Fibroblast of lung (primary cell): ENCODE data around the gene IMMP2L. TPM values are rescaled to one million over a fixed set of nuclear protein-coding genes. Genes with fewer than 3 reads are reported as not detected.

Experiments used
- DNase-seq, 2 donors: peaks; one replicate each; pipeline versions ENCODE4 v3.0.0 to v3.0.0-alpha.2; 2010; ENCODE audit warnings: low read depth in 2 of 2
- H2AFZ ChIP-seq: 2 replicates; pipeline ENCODE4 v1.5.1; 2012; ENCODE audit warnings: low read length, control low read depth, inconsistent platforms
- H3K27ac ChIP-seq: 2 replicates; pipeline ENCODE4 v1.5.1; 2011; ENCODE audit warnings: low read length, control low read depth; ENCODE audit not compliant: insufficient read depth
- H3K27me3 ChIP-seq: 2 replicates; pipeline ENCODE4 v1.5.1; 2011; ENCODE audit warnings: mild to moderate bottlenecking, low read length; ENCODE audit not compliant: control insufficient read depth, insufficient read depth
- H3K36me3 ChIP-seq: 2 replicates; pipeline ENCODE4 v1.5.1; 2011; ENCODE audit warnings: low read length; ENCODE audit not compliant: control insufficient read depth, insufficient read depth
- H3K4me1 ChIP-seq: 2 replicates; pipeline ENCODE4 v1.5.1; 2011; ENCODE audit warnings: low read length; ENCODE audit not compliant: control insufficient read depth, insufficient read depth; ENCODE audit errors: extremely low read depth
- H3K4me2 ChIP-seq: 2 replicates; pipeline ENCODE4 v1.5.1; 2011; ENCODE audit warnings: low read length, control low read depth; ENCODE audit not compliant: insufficient read depth; ENCODE audit errors: extremely low read depth
- H3K4me3 ChIP-seq, 4 experiments: fragments of 200-600 bp in 1 of 4; sonication (generic) in 1 of 4; replicated peaks in 1 of 4; 2 replicates each; pipeline ENCODE4 v1.5.1; 2011 to 2016; ENCODE audit warnings: low read length in 4 of 4, low read depth in 3 of 4, mild to moderate bottlenecking in 3 of 4, control low read depth in 2 of 4, inconsistent platforms in 1 of 4, mixed read lengths in 1 of 4; ENCODE audit not compliant: insufficient read depth in 1 of 4; ENCODE audit errors: control extremely low read depth in 1 of 4
- H3K79me2 ChIP-seq: 2 replicates; pipeline ENCODE4 v1.5.1; 2012; ENCODE audit warnings: mild to moderate bottlenecking, low read length, inconsistent platforms; ENCODE audit not compliant: control insufficient read depth, insufficient read depth
- H3K9ac ChIP-seq: 2 replicates; pipeline ENCODE4 v1.5.1; 2011; ENCODE audit warnings: mild to moderate bottlenecking, low read length, control low read depth; ENCODE audit not compliant: insufficient read depth
- H3K9me3 ChIP-seq: 2 replicates; pipeline ENCODE4 v1.5.1; 2012; ENCODE audit warnings: low read depth, low read length; ENCODE audit not compliant: control insufficient read depth, insufficient read depth
- H4K20me1 ChIP-seq: 2 replicates; pipeline ENCODE4 v1.5.1; 2011; ENCODE audit warnings: low read length; ENCODE audit not compliant: control insufficient read depth, insufficient read depth; ENCODE audit errors: extremely low read depth
- CTCF ChIP-seq, 2 donors: IDR thresholded peaks in 1 of 2; conservative IDR thresholded peaks in 1 of 2; 1 replicate in 1 of 2; 2 replicates in 1 of 2; pipeline ENCODE4 v1.5.1; 2011 to 2012; ENCODE audit warnings: low read length in 2 of 2, control low read depth in 1 of 2, inconsistent platforms in 1 of 2, low read depth in 1 of 2, mild to moderate bottlenecking in 1 of 2
- EZH2 ChIP-seq: IDR thresholded peaks from 2 replicates; pipeline ENCODE4 v1.5.1; 2012; ENCODE audit warnings: low read length, control low read depth, mild to moderate bottlenecking; ENCODE audit errors: missing control alignments
- polyA plus RNA-seq, 2 donors: library from polyadenylated mRNA; depleted of rRNA in 1 of 2; stranded (reverse) in 1 of 2; unstranded in 1 of 2; fragments of >200 nt; gene quantifications; 2 replicates each; pipeline ENCODE4 v1.2.1, GENCODE V29; 2011 to 2012; ENCODE audit warnings: missing spikeins in 1 of 2
- total RNA-seq: library from RNA; depleted of rRNA; stranded (reverse); fragments of >200 nt; gene quantifications from 2 replicates; pipeline ENCODE4 v1.2.1, GENCODE V29; 2014

IMMP2L gene
- total and polyA plus RNA-seq, 2 donors (not counting 1 experiment from before 2014, with no cell fraction given), result 6.9 to 14.4 TPM

GRCh38 chr7:110800984-110801383 lies 761.3 kb downstream of the IMMP2L start:
- Histone ChIP-seq H3K9ac (no peak overlapping the region), H3K4me3 (no peak overlapping the region), H3K4me2 (no peak overlapping the region), H3K79me2 (no peaks in the 10 kb centered on the region), H2AFZ (no peak overlapping the region), H3K27ac (no peak overlapping the region), H3K9me3 (no peaks in the 10 kb centered on the region), H3K36me3 (no peaks in the 10 kb centered on the region), H3K27me3 (no peaks in the 10 kb centered on the region), H3K4me1 (no peaks in the 10 kb centered on the region), H4K20me1 (no peaks in the 10 kb centered on the region)
- no peak for DNase-seq
- no peak for TF ChIP-seq EZH2
- TF ChIP-seq CTCF (conservative IDR thresholded peaks at IDR 0.05 in 1 of 2, IDR thresholded peaks at IDR 0.05 in 1 of 2; ENCODE audit: low read depth in 1 of 2, low read length in 2 of 2), result no peak

GRCh38 chr7:110797656-110798055 lies 764.6 kb downstream of the IMMP2L start:
- Histone ChIP-seq H3K4me1 (no peaks in the 10 kb centered on the region), H3K27me3 (no peaks in the 10 kb centered on the region), H3K9me3 (no peaks in the 10 kb centered on the region), H3K36me3 (no peaks in the 10 kb centered on the region), H3K9ac (no peak overlapping the region), H4K20me1 (no peaks in the 10 kb centered on the region), H3K79me2 (no peaks in the 10 kb centered on the region), H3K4me3 (no peak overlapping the region), H3K27ac (no peak overlapping the region), H3K4me2 (no peak overlapping the region), H2AFZ (no peak overlapping the region)
- no peak for TF ChIP-seq CTCF (conservative IDR thresholded peaks at IDR 0.05 in 1 of 2, IDR thresholded peaks at IDR 0.05 in 1 of 2; ENCODE audit: low read depth in 1 of 2, low read length in 2 of 2)
- TF ChIP-seq EZH2, result no peak
- DNase-seq, result no peak

- Histone ChIP-seq H3K4me2 (no peak overlapping the region), H4K20me1 (no peaks in the 10 kb centered on the region), H3K4me1 (no peaks in the 10 kb centered on the region), H2AFZ (no peak overlapping the region), H3K27me3 (no peaks in the 10 kb centered on the region), H3K9ac (no peak overlapping the region), H3K36me3 (no peaks in the 10 kb centered on the region), H3K79me2 (no peaks in the 10 kb centered on the region), H3K27ac (no peak overlapping the region), H3K4me3 (no peak overlapping the region), H3K9me3 (no peaks in the 10 kb centered on the region)
- TF ChIP-seq CTCF (conservative IDR thresholded peaks at IDR 0.05 in 1 of 2, IDR thresholded peaks at IDR 0.05 in 1 of 2; ENCODE audit: low read depth in 1 of 2, low read length in 2 of 2) (no peak), EZH2 (no peak)
- peak in 1 of 2 donors; percentile 29 for DNase-seq
These were observed 771.3 kb downstream of the IMMP2L start for GRCh38 chr7:110790992-110791391.
